Activated CD4-positive, alpha-beta T cell treated with anti-CD3 and anti-CD28 coated beads for 1 hour (primary cell): ENCODE results near the gene ACER2.

ENCODE experiments used
- DNase-seq: peaks from one replicate; pipeline ENCODE4 v3.0.0-alpha.2; 2020

ACER2 gene

DNA sequence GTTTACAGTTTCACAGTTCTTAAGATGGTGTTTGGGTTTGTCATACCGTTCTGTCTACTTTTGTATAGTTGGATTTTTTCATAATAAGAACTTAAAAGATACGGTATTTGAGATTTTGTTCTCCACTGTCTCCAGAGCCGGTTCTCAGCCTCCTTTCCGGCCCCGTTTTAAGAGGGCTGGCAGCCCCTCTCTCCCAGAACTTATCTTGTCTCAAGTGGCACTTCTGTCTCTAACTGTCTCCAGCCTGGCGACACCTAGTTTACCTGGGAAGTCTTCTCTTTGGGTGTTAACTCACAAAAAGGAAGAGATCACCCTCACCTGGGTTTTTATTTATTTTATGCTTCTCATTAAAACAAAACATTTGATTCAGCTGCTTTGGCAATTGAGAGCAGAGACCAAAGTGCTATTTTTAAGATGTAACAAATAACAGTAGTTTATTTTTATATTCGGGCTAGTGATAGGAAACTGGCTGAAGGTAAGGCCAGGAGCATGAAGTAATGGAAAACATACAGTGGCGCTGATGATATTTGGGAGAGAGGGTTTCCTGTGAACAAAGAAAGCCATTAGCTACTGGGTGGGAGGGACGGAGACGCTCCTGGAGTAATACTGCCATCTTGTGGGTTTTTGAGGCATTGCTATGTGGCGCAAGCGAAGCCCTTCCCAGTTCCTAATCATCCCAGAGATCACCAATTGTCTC is 48.3 kb downstream of the ACER2 start:
- DNase-seq = peak; percentile 40

DNA sequence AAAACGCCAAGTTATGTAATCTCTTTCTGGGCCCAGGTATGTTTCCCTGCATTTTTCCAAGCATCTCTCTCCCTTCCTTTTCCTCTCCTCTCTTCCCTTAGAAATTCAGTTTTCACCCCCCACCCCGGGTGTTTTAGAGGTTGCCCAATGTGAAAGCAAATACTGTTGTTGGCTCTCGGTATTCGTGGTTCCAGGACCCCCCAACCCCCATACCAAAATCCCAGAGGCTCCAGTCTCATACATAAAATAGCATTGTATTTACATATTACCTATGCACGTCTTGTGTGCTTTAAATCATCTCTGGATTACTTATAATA is 48.8 kb downstream of the ACER2 start:
- no peak for DNase-seq

DNA sequence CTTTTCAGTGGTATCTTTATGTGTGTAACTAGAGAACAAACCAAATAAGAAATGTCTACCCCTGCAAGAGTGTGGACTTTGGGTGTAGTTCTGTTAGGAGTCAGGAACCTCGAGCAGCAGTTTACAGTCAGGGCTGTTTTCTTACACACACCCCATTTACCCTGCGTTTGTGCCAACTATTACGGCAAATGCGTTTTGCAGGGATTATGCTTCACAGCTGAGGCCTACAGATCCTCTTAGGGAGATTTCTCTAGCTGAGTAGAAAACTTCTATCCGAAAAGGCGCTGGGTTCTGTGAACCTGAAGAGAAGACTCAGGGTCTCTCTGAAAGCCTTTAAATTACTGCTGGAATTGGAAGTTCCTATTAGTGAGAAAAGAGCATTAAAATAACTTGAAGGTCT is 51.4 kb downstream of the ACER2 start:
- DNase-seq = no peak

DNA sequence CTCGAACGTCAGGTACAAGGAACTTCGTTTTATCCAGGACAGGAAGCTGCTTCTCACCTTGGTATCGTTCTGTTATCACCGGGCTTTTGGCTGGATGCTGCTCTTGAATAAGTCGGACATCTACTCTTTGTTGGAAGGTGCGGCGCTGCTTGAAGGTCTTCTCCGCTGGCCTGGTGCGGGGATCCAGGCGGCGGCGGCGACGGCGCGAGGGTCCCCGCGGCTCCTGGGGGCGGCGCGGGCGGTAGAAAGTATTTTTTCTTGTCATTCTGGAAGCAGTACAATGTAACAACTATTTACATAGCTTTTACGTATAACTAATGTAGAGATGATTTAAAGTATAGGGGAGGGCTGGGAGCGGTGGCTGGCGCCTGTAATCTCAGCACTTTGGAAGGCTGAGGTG is 52.3 kb downstream of the ACER2 start:
- no peak for DNase-seq

DNA sequence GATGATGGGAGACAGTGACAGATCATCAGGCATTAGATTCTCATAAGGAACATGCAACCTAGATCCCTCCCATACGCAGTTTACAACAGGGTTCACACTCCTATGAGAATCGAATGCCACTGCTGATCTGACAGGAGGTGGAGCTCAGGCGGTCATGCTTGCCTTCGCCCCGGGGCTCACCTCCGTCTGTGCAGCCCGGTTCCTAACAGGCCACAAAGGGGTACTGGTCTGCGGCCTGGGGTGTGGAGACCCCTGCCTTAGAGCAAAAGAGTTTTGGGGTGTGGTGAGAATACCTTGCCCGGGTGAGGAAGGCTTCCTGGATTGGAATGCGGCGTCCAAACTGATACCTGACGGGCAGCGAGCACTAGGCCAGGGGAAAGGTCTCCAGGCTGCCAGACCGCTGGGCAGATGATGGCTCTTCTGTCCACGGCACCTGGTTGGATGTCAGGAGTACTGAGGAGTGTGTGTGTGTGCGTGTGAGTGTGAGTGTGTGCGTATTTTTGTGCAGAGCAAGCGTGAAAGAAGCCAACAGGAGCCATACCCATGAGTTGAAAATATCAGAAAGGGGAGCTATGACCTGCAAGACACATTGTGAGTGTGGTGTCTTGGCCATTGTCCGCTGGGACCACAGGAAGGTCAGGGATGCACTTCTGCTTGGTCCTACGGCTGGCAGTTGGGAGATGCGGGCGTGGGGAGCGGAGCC is 55.4 kb downstream of the ACER2 start:
- DNase-seq = no peak

DNA sequence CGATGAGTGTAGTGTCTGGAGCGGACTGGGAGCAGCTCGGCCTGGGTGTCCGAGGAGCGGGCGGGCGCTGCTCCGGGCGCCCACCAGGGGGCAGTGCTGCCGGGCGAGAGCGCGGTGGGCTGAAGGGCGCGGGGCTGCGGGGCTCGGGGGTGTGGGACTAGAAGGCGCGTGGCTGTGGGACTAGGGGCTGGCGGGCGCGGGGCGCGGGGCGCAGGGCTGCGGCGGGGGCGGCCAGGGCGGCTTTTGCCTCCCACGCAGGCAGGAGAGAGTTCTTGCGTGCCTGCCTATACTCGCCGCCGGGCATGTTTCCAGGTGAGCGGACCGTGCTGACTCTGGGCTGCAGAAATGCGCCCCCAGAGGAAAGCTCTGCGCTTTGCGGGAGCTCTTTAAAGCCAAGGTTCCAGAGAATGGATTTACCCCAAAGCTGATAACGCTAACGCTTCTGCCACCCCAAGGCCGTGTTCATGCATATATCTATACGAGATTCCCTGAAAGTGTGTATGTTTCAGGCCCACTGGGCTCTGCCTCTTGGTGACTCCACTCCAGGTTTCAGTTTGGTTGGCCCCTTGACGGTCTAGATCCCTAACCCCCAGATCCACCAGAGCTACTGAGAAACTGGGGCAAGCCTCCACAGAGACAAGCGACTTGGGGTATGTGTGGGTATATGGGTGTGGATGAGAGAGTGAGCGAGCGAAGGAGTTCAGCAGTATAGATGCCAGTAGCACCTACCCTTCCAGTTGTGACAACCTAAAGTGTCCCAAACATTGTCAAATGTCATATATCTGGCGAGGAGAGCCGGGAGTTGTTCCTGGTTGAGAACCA is 56.2 kb downstream of the ACER2 start:
- DNase-seq = peak; percentile 45

DNA sequence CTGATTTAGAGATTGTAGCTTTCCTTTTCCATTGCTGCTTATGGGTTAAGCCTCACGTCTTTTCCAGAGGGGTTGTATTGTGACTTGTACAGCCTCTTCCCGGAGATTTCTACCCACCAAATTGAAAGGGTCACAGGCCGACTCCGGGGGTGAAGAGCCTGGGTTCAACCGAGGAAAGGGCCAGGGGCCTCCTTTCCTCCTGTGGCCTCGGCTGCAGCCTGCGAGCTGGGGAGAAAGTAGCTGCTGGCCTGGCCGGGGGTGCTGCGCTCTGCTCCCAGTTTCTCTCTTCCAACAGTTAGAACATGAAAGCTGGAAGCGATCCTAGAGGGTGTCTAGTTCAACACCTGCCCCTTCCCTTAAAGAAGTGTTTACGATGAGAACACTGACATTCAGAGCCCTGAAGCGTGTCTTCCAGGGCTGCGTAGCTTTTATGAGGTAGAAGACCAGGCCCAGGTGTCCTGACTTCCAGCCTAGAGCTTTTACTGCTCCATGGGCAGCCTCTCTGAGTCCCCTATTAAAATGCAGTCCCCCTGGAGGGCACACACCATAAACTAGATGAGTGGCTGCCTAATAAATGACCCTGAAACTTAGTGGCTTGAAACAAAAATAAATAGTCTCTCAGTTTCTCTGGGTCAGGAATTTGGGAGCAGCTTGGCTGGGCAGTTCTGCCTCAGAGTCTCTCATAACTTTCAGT is 56.9 kb downstream of the ACER2 start:
- DNase-seq = no peak

DNA sequence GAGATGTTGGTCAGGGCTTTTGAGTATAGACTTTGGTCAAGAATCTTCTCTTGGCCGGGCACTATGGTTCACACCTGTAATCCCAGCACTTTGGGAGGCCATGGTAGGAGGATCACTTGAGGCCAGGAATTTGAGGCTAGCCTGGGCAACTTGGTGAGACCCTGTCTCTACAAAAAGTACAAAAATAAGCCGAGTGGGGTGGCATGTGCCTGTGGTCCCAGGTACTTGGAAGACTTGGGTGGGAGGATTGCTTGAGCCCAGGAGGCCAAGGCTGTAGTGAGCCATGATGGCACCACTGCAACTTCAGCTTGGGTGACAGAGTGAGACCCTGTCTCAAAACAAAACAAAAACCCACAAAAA is 57.5 kb downstream of the ACER2 start:
- no peak for DNase-seq

DNA sequence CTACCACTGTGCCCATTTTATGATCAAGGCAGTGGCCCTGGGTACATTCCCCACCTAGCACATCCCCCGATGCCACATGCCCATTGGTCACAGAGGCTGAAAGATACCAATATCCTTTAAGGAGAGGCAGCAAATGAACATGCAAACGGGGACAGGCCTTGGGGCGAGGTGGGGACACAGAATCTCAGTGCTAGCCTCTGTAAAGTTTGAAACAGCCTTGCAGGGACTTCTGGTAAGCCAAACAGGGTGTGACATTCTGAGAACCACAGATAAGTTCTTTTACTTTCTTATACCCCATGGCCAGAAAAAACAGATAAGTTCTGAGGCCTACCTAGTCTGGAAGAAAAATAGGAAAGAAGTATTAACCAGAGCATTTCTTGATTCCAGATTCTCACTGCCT is 60.5 kb downstream of the ACER2 start:
- DNase-seq = no peak

DNA sequence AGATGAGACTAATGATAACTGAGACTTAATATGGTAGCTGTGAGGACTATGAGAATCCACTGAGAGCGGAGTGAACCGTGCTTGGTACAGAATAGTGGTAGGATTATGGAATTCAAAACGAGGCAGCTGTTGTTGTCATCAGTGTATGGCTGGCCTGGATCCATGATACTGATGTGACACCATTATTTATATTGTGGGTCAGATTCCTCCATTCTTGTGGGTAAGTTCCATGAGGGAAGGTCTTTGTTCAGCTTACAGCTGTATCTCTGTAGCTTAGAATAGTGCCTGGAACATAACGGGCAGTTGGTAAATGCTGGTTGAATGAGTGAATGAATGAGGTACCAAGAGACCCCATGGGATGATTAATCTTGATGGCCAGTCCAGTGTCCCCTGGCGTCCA is 61.8 kb downstream of the ACER2 start:
- no peak for DNase-seq

DNA sequence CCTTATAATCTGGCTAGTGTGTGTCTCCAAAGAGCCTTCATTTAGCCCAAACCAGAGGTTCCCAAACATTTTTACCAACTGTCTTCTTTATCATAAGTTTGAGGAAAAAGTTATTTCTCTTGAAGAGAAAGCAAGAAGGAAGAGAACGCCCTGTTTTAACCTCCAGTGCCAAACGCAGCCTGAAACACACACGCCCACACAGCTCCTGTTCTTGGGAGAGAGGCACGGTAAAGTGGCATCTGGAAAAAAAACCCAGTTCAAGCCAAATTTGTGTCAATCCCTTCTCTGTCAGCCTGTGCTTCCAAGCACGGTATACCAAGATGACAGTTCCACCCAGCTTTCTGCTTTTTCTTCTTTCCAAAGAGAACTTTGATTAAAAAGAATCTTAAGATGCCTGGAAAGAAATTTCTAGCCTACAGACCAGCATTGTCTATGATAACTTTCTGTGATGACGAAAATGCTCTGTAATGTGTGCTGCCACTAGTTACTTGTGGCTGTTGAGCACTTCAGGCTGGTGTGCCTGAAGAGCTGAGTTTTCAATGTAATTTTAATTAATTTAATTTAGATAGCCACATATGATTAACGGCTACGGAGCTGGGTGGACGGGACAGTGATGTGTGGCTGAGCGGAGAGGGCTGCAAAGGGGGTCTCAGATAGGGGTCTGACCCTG is 62.3 kb downstream of the ACER2 start:
- no peak for DNase-seq

DNA sequence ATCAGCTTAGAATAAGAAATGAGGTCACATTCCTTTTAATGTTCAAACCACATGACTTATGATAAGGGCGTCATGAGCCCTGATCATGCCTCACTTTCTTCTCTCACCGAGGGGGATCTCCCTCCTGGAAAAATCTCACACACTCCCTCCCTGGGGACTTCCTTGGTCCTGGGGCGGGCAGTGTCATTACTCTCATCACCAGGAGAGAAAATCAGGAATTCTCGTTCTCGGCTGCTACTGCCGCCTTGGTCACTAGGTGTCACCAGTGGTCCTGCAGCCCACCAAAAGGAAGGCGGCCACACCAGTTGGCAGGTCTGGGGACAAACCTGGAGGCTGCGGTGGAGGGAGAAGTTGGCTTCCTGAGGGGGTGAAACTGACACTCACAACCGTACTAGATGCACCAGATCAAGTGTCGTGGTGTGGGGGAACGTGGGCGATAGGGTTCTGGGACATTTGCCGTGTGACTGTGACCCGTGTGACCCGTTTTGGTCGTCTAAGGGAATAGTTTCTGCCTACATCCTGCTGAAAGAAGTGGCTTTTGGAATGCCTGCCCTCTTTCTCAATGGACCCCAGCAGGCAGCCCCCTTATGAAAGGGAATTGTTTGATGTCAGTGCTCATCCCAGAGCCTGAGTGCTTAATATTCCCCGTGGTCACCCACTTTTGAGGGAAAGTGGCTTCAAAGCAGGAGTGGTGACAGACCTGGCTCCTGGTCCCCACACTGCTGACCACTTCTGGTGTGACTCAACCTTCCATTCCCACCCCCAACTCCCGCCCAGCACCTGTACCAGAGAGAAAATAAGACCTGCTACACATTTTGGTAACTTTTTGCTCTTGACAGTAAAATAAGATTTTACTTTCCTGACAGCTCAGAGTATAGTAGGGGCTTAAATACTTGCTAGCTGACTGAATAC is 63.2 kb downstream of the ACER2 start:
- no peak for DNase-seq

DNA sequence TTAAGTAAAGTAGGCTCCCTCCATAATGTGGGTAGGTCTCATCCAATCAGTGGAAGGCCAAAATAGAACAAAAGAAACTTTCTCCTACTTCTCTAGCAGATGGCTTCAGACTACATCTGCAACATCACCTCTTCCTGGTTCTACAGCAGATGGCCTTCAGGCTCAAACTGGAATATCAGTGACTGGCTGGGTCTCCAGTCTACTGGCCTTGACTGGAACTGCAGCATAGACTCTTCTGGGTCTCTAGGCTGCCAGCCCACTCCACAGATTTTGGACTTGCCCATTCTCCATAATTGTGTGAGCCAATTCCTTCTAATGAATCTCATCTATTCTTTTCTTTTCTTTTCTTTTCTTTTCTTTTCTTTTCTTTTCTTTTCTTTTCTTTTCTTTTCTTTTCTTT is 64.8 kb downstream of the ACER2 start:
- DNase-seq = no peak

DNA sequence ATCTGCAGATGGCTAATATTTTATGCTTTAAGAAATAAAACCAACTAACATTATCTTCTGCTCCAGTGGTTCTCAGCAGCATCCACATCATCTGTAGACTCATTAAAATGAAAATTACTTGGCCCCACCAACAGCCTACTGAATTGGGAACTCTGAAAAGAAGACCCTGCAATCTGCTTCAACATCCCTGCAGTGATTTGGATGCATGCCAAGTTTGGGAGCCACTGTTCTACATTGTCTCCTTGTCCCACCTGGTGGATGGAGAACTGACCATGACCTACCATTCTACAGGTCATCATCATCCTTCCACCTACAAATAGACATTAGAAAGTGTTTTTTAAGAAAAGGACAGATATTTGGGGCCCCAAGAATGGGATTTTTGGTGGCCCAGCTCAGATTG is 71.1 kb downstream of the ACER2 start:
- DNase-seq = no peak

DNA sequence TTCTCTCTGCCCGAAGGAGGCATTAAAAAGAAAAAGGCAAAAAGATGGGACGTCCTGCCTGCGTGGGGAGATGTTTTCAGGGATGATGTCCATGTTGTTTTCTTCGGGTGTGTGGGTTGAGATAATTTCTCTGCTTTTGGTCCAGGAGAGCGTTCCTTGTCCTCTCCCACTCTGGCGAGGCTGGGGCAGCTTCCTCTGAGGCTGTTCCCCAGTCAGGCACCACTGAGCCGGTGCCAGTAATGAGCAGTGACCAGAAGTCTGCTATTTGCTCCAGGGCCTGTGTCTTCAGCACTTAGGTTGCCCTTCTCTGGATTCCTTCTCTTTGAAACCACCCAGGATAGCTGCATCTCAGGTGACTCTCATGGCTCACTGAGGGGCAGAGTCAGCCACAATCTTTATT is 71.5 kb downstream of the ACER2 start:
- no peak for DNase-seq

DNA sequence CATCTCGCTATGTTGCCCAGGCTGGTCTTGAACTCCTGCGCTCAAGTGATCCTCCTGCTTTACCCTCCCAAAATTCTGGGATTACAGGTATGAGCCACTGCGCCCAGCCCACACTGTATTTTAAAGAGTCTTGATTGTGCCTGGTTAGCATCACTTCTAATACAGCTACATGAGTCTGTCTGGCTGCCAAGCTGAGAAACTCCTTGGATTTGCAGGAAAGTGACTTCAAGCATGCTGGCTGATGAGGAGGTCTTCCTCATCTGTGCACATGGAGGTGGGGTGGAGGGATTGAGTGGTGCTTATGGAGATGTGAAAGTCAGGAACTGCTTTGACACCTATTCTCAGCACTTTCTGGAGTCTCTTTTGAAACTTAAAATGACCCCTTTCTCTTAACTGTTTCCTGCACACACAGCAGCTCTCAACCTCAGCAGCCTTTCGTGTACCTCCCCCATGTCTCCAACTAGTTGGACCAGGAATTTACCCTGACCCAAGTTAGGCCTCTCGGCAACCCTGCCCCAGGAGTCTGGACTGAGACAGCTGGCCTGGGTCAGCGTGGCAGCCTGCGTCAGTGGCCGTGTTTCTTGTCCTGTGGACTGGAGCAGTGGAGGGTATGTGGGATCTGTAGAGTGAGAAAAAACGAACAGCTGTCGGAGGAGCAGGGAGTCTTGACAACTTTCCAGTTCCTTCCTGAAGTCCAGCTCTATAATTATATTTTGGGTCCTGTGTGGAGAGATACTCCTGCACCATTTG is 72.5 kb downstream of the ACER2 start:
- no peak for DNase-seq

DNA sequence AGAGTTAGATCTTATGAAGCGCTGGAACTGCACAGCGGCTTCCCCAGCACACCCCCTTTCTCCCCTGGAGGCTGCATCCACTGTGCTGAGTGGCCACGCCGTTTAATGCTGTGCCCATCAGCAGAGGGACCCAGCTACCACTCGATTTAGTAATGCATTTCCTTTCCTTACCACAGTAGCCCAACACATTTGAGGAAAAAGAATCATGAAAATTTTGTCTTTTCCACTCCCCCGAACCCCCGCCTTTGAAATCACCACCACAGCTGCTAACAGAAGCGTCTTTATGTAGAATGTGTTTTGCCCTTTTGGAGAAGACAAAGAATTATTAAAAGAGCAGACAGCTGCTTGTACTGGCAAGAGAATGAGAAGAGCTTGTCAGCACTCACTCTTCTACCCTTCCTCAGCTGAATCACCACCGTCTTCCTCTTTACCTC is 73.2 kb downstream of the ACER2 start:
- DNase-seq = no peak

DNA sequence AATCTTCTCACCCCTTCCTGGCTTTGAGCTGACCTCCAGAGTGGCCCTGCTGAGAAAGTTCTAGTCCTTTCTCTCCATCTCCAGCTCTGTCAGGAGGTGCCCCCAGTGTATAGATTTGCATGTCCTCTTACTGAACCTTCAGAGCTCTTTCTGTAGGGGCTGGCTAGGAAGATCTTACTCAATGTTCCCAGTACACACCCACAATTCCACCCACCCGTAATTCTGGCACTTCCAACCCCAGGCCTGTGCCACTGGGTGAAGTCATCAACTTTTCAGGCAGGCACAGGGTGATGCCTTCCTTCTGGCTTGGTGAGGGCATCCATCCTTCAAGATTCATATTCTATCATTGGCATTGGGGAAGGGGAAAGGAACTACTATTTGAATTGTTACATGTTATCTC is 75.9 kb downstream of the ACER2 start:
- no peak for DNase-seq

DNA sequence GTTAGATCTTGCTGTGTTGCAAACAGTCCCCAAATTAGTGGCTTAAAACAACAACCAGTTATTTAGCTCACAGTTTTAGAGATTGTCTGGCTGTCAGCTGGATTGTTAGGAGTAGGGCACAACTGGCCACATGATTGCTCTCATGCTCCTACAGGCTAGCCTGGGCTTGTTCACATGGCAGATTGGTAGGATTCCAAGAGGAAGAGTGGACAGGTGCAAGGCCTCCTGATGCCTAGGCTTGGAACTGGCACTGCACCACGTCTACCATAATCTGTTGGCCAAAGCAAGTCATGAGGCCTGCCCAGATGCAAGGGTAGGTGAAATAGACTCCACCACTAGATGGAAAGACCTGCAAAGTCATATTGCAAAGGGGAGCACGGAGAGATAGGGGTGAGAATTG is 76.4 kb downstream of the ACER2 start:
- no peak for DNase-seq

DNA sequence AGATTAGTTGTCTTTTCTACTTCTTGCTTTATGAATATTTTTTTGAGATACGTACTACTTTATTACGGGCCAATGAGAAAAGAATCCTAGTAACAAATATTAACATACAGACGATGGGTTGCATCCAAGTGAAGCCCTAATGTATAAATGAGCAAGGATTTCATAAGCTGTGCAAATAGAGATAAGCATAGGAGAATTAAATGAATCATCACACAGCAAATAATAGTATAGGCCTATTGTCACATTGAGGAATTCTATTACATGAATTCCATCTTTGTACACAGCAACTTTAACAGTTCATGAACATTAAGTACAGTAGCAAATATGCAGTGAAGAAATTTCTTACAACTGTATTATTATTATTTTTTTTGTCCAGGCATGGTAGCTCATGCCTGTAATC is 78.0 kb downstream of the ACER2 start:
- DNase-seq = no peak

DNA sequence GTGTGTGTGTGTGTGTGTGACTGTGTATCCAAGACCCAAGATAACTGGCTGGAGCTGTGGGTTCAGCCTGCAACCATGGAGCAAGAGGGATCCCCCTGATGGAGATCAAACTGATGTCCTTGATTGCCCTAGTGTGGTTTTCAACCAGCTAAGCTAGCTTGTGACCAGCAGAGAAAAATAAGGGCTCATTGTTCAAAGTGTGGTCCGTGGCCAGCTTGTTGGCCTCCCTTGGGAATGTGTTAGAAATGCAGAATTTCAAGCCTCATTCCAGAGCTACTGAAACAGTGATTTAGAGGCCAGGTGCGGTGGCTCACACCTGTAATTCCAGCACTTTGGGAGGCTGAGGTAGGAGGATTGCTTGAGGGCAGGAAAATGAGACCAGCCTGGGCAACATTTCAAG is 79.9 kb downstream of the ACER2 start:
- DNase-seq = no peak
